Esophagus squamous epithelium (tissue), 5 donors: ENCODE measurements around the gene AAMP. TPM values are rescaled to one million over a fixed set of nuclear protein-coding genes. Genes with fewer than 3 reads are reported as not detected.

Experiments
- DNase-seq: peaks from one replicate; lab custom pipeline; 2025; lab: John Stamatoyannopoulos, UW
- H3K27ac ChIP-seq, 4 donors: fragments of 200-600 bp; sonication (generic); one replicate each; pipeline ENCODE4 v1.5.1; 2016 to 2019; ENCODE audit warnings: mild to moderate bottlenecking in 1 of 4
- H3K27me3 ChIP-seq, 4 donors: fragments of 200-600 bp; sonication (generic); 1 replicate in 3 of 4; 2 replicates in 1 of 4; pipeline versions ENCODE4 v1.5.1 to v1.6.0; 2017 to 2021; ENCODE audit warnings: antibody characterized with exemption in 1 of 4
- H3K36me3 ChIP-seq, 3 donors: fragments of 200-600 bp; sonication (generic); one replicate each; pipeline ENCODE4 v1.5.1; 2016 to 2019
- H3K4me1 ChIP-seq, 3 donors: fragments of 200-600 bp; sonication (generic); one replicate each; pipeline ENCODE4 v1.5.1; 2017 to 2019
- H3K4me3 ChIP-seq, 4 donors: fragments of 200-600 bp; sonication (generic); 1 replicate in 3 of 4; 2 replicates in 1 of 4; pipeline ENCODE4 v1.5.1; 2016 to 2019; ENCODE audit warnings: mild to moderate bottlenecking in 2 of 4, moderate library complexity in 1 of 4
- H3K9me3 ChIP-seq, 3 donors: fragments of 200-600 bp; sonication (generic); one replicate each; pipeline ENCODE4 v1.5.1; 2016 to 2019
- POLR2A ChIP-seq, 4 donors: fragments of 450-650 bp; IDR thresholded peaks; one replicate each; pipeline ENCODE4 v1.6.1; 2017; ENCODE audit warnings: antibody characterized with exemption in 4 of 4, mild to moderate bottlenecking in 4 of 4, moderate library complexity in 3 of 4
- WGBS, 2 donors: methylation state at CpG; one replicate each; pipeline ENCODE4 v1.1.5; 2018; 5-methylcytosine and 5-hydroxymethylcytosine counted together
- intact Hi-C: fragments of 100-400 bp; cut with DNase I; formaldehyde crosslinking; loops from one replicate; pipeline ENCODE4 v1.15.0; 2022
- total RNA-seq, 4 donors: library from RNA; depleted of rRNA; stranded (reverse); fragments of >200 nt; gene quantifications; one replicate each; pipeline ENCODE4 v1.1.0, GENCODE V29; 2016
- TF ChIP-seq, protein P1 (sequence below), 6 experiments: fragments of 450-650 bp in 4 of 6; fragments of 200-600 bp in 2 of 6; sonication (generic) in 2 of 6; IDR thresholded peaks; one replicate each; pipeline ENCODE4 v1.5.1; 2016 to 2019; ENCODE audit warnings: antibody characterized with exemption in 6 of 6, mild to moderate bottlenecking in 4 of 6, moderate library complexity in 4 of 6
- donor health status: DM: yes; HTN: yes; CAD: no.

AAMP gene
- total RNA-seq, 4 donors from 2014 or later, result 97.9 to 136 (median 118) TPM

GRCh38 chr2:218260742-218261422 lies 9.1 kb downstream of the AAMP start, which contains the start of gene GPBAR1:
TSS of gene GPBAR1 (plus strand) at chr2:218261015. CDS start at chr2:218262725, 1,710 bp downstream.
- intact Hi-C loops, result no loop called here
- Histone ChIP-seq H3K27me3 (no peaks in the 10 kb centered on the region), H3K27ac (peak within 1 kb of the TSS; percentile 13 to 84 (median 62)), H3K36me3 (peaks cover 21 to 54% (median 22%) of the 10 kb centered on the region in 3 donors), H3K4me1 (peaks cover 17 to 72% (median 33%) of the 10 kb centered on the region in 3 donors), H3K4me3 (peak within 1 kb of the TSS in 1 of 4 donors; percentile 1), H3K9me3 (no peaks in the 10 kb centered on the region)
- WGBS, 2 donors, result 55 to 65% methylated on average over 5 of the region's 10 CpGs
- no peak for DNase-seq
- TF ChIP-seq, protein P1, sequence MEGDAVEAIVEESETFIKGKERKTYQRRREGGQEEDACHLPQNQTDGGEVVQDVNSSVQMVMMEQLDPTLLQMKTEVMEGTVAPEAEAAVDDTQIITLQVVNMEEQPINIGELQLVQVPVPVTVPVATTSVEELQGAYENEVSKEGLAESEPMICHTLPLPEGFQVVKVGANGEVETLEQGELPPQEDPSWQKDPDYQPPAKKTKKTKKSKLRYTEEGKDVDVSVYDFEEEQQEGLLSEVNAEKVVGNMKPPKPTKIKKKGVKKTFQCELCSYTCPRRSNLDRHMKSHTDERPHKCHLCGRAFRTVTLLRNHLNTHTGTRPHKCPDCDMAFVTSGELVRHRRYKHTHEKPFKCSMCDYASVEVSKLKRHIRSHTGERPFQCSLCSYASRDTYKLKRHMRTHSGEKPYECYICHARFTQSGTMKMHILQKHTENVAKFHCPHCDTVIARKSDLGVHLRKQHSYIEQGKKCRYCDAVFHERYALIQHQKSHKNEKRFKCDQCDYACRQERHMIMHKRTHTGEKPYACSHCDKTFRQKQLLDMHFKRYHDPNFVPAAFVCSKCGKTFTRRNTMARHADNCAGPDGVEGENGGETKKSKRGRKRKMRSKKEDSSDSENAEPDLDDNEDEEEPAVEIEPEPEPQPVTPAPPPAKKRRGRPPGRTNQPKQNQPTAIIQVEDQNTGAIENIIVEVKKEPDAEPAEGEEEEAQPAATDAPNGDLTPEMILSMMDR (IDR thresholded peaks at IDR 0.05), result no peak
- TF ChIP-seq POLR2A (IDR thresholded peaks at IDR 0.05), result no peak

DNA sequence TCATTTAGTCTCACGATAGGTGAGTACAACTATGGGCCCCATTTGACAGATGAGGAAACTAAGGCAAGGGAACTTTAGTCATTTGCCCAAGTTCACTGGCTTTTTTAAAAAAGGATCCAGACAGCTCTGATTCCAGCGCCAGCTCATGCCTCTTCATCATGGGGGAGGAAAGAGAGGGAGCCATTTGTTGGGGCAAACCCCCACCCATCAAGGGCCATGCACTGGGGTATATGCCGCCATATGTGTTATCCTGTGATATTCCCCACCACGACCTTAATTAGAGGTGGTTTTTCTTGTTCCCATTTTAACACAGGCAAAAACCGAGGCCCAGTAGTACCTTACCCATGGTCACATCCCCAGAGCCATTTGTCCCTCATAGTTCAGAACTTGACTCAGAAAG lies 9.8 kb downstream of the AAMP start:
- Histone ChIP-seq H3K36me3 (peaks cover 15 to 54% (median 17%) of the 10 kb centered on the region in 3 donors), H3K27ac (peak overlapping the region in 3 of 4 donors; percentile 59 to 84 (median 65)), H3K27me3 (no peaks in the 10 kb centered on the region), H3K4me1 (peaks cover 17 to 72% (median 33%) of the 10 kb centered on the region in 3 donors), H3K9me3 (no peaks in the 10 kb centered on the region), H3K4me3 (no peak overlapping the region)
- intact Hi-C loops, result no loop called here
- no peak for DNase-seq
- TF ChIP-seq, protein P1 (IDR thresholded peaks at IDR 0.05), result no peak
- TF ChIP-seq POLR2A (IDR thresholded peaks at IDR 0.05), result no peak
- 83 to 93% methylated on average over 3 to 4 of the region's 5 CpGs for WGBS, 2 donors

DNA sequence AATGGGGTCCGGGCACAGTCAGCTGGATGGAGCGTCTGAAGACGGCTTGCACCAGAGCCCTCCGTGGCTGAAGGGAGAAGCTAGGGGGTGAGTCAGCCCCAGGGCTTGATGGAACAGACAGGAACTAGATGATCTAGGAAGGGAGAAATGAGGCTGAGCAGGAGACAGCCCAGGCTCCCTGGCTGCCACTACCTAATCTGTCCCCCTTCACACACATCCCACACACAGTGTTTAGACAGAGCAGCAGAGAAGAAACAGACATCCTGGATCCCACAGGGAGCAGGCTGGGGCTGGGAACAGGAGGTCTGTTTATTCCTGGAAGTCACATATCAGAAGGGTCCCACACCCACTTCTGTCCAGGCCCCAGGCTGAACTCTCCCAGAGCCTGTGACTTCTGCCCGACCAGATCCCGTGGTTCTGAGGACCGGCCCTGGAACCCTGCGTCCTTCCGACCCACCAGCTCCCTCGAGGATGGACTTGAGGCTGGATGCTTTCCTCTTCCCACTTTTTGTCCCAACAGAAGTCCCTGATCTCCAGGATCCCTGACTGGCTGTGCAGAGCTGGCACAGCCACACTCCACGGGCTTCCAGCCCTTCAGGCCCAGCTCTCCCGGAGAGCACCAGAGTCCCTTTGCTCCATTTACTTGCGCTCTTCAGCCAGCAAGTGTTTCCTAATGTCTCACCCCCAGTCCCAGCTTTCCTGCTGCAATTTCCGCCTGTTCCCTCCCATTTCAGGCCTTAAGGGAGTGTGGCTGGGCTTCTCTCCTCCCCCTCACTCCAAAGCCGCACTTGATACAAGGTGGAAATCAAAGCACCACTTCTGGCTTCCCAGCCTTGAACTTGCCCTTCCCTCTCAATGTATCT lies 10.6 kb downstream of the AAMP start:
- no peaks in the 10 kb centered on the region for H3K27me3 ChIP-seq
- intact Hi-C loops, result loop anchor here (5.0 kb wide), 1 partner anchor 72 kb away; no protein-coding TSS in a partner anchor
- no peak for DNase-seq
- H3K4me1 ChIP-seq, result peaks cover 17 to 70% (median 33%) of the 10 kb centered on the region in 3 donors
- peak overlapping the region; percentile 13 to 84 (median 62) for H3K27ac ChIP-seq
- H3K4me3 ChIP-seq, result peak overlapping the region in 1 of 4 donors; percentile 23
- no peak for TF ChIP-seq POLR2A (IDR thresholded peaks at IDR 0.05)
- TF ChIP-seq, protein P1 (IDR thresholded peaks at IDR 0.05), result no peak
- WGBS, 2 donors, result 46 to 49% methylated on average over 11 to 15 of the region's 15 CpGs
- H3K9me3 ChIP-seq, result no peaks in the 10 kb centered on the region
- H3K36me3 ChIP-seq, result peaks cover 9 to 54% (median 17%) of the 10 kb centered on the region in 3 donors

DNA sequence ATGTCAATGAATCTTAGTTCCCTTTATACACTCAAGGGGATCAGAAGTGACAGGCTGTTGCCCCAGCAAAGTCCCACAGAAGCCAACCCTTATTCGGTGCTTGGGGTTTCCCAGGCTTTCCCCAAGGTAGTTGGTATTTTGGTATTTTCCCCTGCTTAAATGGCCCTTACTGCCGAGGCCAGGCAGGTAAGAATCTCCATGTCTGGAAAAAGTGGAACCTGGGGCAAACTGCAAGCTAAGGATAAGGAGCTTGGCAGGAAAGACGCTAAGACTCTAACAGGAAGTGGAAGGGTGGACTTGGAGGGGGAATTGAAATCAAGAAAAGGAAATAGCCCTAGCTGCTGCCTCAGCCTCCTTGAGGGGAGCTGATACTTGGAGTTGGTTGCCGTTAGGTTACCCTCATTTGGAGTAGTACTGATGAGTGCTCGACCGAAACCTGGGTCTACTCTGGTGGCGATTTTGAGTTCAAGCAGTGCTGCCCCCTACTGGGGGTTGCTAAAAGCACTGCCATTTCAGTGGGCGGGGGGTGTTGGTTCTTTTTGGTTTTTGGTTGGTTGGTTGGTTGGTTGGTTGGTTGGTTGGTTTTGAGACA lies 12.5 kb downstream of the AAMP start:
- 36 to 42% methylated on average over 7 of the region's 8 CpGs for WGBS, 2 donors
- intact Hi-C loops, result loop anchor here (5.0 kb wide), 1 partner anchor 70 kb away; no protein-coding TSS in a partner anchor
- Histone ChIP-seq H3K27ac (peak overlapping the region in 3 of 4 donors; percentile 18 to 57 (median 30)), H3K4me3 (no peak overlapping the region), H3K9me3 (no peaks in the 10 kb centered on the region), H3K27me3 (no peaks in the 10 kb centered on the region), H3K36me3 (peaks cover 10 to 54% (median 28%) of the 10 kb centered on the region in 3 donors), H3K4me1 (peaks cover 17 to 58% (median 30%) of the 10 kb centered on the region in 3 donors)
- DNase-seq, result no peak
- TF ChIP-seq, protein P1 (IDR thresholded peaks at IDR 0.05), result peak; percentile 38 to 75 (median 56)
- TF ChIP-seq POLR2A (IDR thresholded peaks at IDR 0.05), result no peak
